ENCODE data around the gene ABCA2. TPM values are rescaled to one million over a fixed set of nuclear protein-coding genes. Genes with fewer than 3 reads are reported as not detected.
A peak's percentile ranks its signal among the peaks of the same experiment; 100 is the strongest.

Gene ABCA2
- total RNA-seq, 1 donor from 2014 or later: 16.2 TPM

GRCh38 chr9:137052998-137053943 lies 25.2 kb upstream of the ABCA2 start:
- peaks cover 25% of the 10 kb centered on the region for H3K27me3 ChIP-seq (ENCODE audit: insufficient read depth, low read length)
- H3K36me3 ChIP-seq (ENCODE audit: insufficient read depth, low read length): no peaks in the 10 kb centered on the region
- H3K27ac Mint-ChIP-seq (ENCODE audit: unreplicated experiment): no peak overlapping the region
- no peak overlapping the region for H3K27ac ChIP-seq (ENCODE audit: low read depth, low read length)
- H3K4me3 ChIP-seq (ENCODE audit: insufficient read depth, low read depth, low read length): no peak overlapping the region
- H3K4me3 Mint-ChIP-seq (ENCODE audit: unreplicated experiment): no peak overlapping the region
- TF ChIP-seq CTCF (IDR thresholded peaks at IDR 0.05; ENCODE audit: insufficient read depth, low read depth, low read length) (no peak), EZH2 (IDR thresholded peaks at IDR 0.05; ENCODE audit: insufficient read depth, low read length) (peak; percentile 94)
- DNase-seq (ENCODE audit: low read depth) (no peak), FAIRE-seq (no peak)
- H3K4me1 ChIP-seq (ENCODE audit: insufficient read depth, low read length): peaks cover 5% of the 10 kb centered on the region
- no peaks in the 10 kb centered on the region for H3K9me3 Mint-ChIP-seq (ENCODE audit: unreplicated experiment)
- H3K36me3 Mint-ChIP-seq (ENCODE audit: low read depth, unreplicated experiment): no peaks in the 10 kb centered on the region
- H3K27me3 Mint-ChIP-seq (ENCODE audit: low read depth, unreplicated experiment): peaks cover 42% of the 10 kb centered on the region
- H2AFZ ChIP-seq (ENCODE audit: low read depth, low read length): no peak overlapping the region
- H3K79me2 ChIP-seq (ENCODE audit: insufficient read depth, low read length): no peaks in the 10 kb centered on the region
- no peaks in the 10 kb centered on the region for H3K4me1 Mint-ChIP-seq (ENCODE audit: low read depth, unreplicated experiment)
- no peaks in the 10 kb centered on the region for H4K20me1 ChIP-seq (ENCODE audit: insufficient read depth, low read length)
- H3K9me3 ChIP-seq (ENCODE audit: insufficient read depth, low read depth, low read length): no peaks in the 10 kb centered on the region
- peak overlapping the region; percentile 39 for H3K4me2 ChIP-seq (ENCODE audit: low read length)
- H3K9ac ChIP-seq (ENCODE audit: low read length): no peak overlapping the region

GRCh38 chr9:137052293-137052692 lies 24.3 kb upstream of the ABCA2 start:
- Mint-ChIP-seq H3K27ac (ENCODE audit: unreplicated experiment) (no peak overlapping the region), H3K4me1 (ENCODE audit: low read depth, unreplicated experiment) (no peaks in the 10 kb centered on the region), H3K9me3 (ENCODE audit: unreplicated experiment) (no peaks in the 10 kb centered on the region), H3K4me3 (ENCODE audit: unreplicated experiment) (no peak overlapping the region), H3K27me3 (ENCODE audit: low read depth, unreplicated experiment) (peaks cover 43% of the 10 kb centered on the region), H3K36me3 (ENCODE audit: low read depth, unreplicated experiment) (no peaks in the 10 kb centered on the region)
- H3K27me3 ChIP-seq (ENCODE audit: insufficient read depth, low read length): peaks cover 25% of the 10 kb centered on the region
- peaks cover 5% of the 10 kb centered on the region for H3K4me1 ChIP-seq (ENCODE audit: insufficient read depth, low read length)
- no peak overlapping the region for H3K9ac ChIP-seq (ENCODE audit: low read length)
- no peak overlapping the region for H2AFZ ChIP-seq (ENCODE audit: low read depth, low read length)
- H3K9me3 ChIP-seq (ENCODE audit: insufficient read depth, low read depth, low read length): no peaks in the 10 kb centered on the region
- no peak for FAIRE-seq
- H4K20me1 ChIP-seq (ENCODE audit: insufficient read depth, low read length): no peaks in the 10 kb centered on the region
- no peak overlapping the region for H3K27ac ChIP-seq (ENCODE audit: low read depth, low read length)
- H3K4me2 ChIP-seq (ENCODE audit: low read length): no peak overlapping the region
- no peak overlapping the region for H3K4me3 ChIP-seq (ENCODE audit: insufficient read depth, low read depth, low read length)
- no peaks in the 10 kb centered on the region for H3K36me3 ChIP-seq (ENCODE audit: insufficient read depth, low read length)
- DNase-seq (ENCODE audit: low read depth): no peak
- no peak for TF ChIP-seq CTCF (IDR thresholded peaks at IDR 0.05; ENCODE audit: insufficient read depth, low read depth, low read length)
- no peak for TF ChIP-seq EZH2 (IDR thresholded peaks at IDR 0.05; ENCODE audit: insufficient read depth, low read length)
- no peaks in the 10 kb centered on the region for H3K79me2 ChIP-seq (ENCODE audit: insufficient read depth, low read length)
